WERI-Rb-1 (cell line): ENCODE measurements around the gene CD80.

Experiments
- DNase-seq: peaks from one replicate; pipeline ENCODE4 v3.0.0-alpha.2; 2020
- H3K27ac ChIP-seq: fragments of 250-450 bp; sonication (Bioruptor Pico); 2 replicates; pipeline ENCODE4 v1.5.1; 2020; ENCODE audit warnings: mild to moderate bottlenecking, moderate library complexity
- H3K27me3 ChIP-seq: fragments of 250-450 bp; sonication (Bioruptor Pico); 2 replicates; pipeline ENCODE4 v1.5.1; 2021; ENCODE audit warnings: mild to moderate bottlenecking, low read depth, moderate library complexity; ENCODE audit not compliant: insufficient read depth, severe bottlenecking
- H3K36me3 ChIP-seq: fragments of 250-450 bp; sonication (Bioruptor Pico); 2 replicates; pipeline ENCODE4 v1.5.1; 2020; ENCODE audit warnings: mild to moderate bottlenecking, moderate library complexity
- H3K4me3 ChIP-seq: 2 replicates; pipeline ENCODE4 v1.5.1; 2011; ENCODE audit warnings: low read depth, mild to moderate bottlenecking, control low read depth, low read length
- H3K9me3 ChIP-seq: fragments of 250-450 bp; sonication (Bioruptor Pico); 2 replicates; pipeline ENCODE4 v1.5.1; 2021; ENCODE audit warnings: mild to moderate bottlenecking, moderate library complexity; ENCODE audit not compliant: severe bottlenecking
- TF ChIP-seq, protein P1 (sequence below): IDR thresholded peaks from 2 replicates; pipeline ENCODE4 v1.5.1; 2011; ENCODE audit warnings: low read depth, mild to moderate bottlenecking, control low read depth, inconsistent platforms, low read length

The CD80 gene

DNA sequence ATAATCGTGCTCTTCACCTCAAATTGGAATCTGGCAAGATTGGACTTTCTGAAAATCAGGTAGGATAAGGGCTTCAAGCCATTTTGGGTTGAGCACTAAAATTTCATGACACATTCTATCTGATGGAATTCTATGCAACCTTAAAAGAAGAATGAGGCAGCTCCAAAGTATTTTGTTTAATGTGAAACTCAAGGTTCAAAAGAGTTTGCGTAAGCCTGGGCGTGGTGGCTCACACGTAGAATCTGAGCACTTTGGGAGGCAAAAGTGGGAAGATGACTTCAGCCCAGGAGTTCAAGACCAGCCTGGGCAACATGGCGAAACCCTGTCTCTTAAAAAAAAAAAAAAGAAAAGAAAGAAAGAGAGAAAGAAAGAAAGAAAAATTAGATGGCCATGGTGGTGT lies 34.7 kb upstream of the CD80 start:
- Histone ChIP-seq H3K27me3 (no peaks in the 10 kb centered on the region), H3K9me3 (no peaks in the 10 kb centered on the region), H3K36me3 (no peaks in the 10 kb centered on the region), H3K27ac (no peak overlapping the region), H3K4me3 (no peak overlapping the region)
- DNase-seq: no peak
- TF ChIP-seq, protein P1, sequence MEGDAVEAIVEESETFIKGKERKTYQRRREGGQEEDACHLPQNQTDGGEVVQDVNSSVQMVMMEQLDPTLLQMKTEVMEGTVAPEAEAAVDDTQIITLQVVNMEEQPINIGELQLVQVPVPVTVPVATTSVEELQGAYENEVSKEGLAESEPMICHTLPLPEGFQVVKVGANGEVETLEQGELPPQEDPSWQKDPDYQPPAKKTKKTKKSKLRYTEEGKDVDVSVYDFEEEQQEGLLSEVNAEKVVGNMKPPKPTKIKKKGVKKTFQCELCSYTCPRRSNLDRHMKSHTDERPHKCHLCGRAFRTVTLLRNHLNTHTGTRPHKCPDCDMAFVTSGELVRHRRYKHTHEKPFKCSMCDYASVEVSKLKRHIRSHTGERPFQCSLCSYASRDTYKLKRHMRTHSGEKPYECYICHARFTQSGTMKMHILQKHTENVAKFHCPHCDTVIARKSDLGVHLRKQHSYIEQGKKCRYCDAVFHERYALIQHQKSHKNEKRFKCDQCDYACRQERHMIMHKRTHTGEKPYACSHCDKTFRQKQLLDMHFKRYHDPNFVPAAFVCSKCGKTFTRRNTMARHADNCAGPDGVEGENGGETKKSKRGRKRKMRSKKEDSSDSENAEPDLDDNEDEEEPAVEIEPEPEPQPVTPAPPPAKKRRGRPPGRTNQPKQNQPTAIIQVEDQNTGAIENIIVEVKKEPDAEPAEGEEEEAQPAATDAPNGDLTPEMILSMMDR: no peak

DNA sequence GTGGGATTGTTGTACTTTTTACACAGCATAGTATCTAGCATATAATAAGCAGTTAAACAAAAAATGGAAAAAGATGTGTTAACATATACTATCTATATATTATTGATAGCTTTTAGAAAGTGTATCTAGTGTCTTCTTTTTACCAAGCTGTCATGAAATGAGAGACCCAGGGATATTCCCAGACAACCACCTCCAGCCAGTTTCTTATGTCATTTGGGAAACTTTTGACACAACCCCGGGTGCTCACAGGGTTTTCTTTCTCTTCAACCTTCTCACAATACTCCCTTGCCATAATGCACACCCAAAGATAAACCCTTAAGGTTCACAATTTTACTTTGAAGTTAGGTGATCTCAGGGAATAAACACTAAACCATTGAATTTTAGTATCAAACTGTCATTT lies 33.4 kb upstream of the CD80 start:
- H3K9me3 ChIP-seq: no peaks in the 10 kb centered on the region
- no peaks in the 10 kb centered on the region for H3K36me3 ChIP-seq
- H3K4me3 ChIP-seq: no peak overlapping the region
- DNase-seq: no peak
- no peak overlapping the region for H3K27ac ChIP-seq
- no peaks in the 10 kb centered on the region for H3K27me3 ChIP-seq
- TF ChIP-seq, protein P1: no peak

DNA sequence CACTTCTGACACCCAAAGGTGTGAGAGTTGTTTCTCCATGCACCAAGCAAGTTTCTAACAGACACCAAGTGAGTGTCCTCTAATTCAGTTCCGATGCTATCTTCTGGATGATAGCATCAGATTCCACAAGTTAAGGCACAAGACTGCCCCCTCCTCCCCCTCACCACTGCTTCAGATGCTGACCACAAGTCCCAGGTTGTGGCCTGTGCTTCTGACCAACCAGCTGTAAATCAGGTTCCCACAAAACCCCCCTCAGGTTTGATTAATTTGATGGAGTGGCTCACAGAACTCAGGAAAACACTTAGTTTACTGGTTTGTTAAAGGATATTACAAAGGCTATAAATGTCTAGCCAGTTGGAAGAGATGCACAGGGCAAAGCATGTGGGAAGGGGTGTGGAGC lies 31.3 kb upstream of the CD80 start:
- Histone ChIP-seq H3K36me3 (no peaks in the 10 kb centered on the region), H3K27me3 (no peaks in the 10 kb centered on the region), H3K27ac (no peak overlapping the region), H3K9me3 (no peaks in the 10 kb centered on the region), H3K4me3 (no peak overlapping the region)
- no peak for DNase-seq
- TF ChIP-seq, protein P1: no peak

DNA sequence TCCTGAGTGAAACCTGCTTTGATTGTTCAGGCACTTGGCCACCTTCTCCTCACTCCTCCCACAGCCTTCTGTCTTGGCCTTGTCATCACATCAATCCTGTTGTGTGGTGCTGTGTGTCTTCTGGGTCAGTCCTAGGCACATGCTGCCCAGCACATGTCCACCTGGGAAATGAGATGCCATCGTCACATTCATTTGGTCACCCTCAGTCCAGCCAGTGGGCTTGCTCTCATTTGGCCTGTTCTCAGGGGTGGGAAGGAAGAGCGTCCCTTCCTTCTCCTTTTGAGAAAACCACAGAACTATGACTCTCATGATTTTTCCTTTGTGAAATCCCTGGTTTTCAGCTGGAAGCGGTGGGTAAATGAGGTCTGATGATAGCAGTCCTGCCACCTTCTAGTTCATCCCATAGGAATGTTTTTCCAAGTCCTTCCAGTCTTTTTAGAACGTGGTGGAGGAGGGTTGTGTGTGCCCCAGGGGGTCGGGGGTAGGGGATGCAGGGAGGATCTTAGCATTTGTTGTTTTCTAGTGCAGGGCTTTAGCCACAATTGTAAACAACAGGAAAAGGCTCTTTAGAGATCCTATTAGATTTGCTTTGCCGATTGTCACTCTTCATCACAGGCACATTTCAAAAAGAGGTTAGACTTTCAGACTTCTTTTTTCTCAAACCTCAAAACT lies 29.8 kb upstream of the CD80 start:
- no peak overlapping the region for H3K27ac ChIP-seq
- TF ChIP-seq, protein P1: no peak
- no peaks in the 10 kb centered on the region for H3K9me3 ChIP-seq
- H3K4me3 ChIP-seq: no peak overlapping the region
- H3K36me3 ChIP-seq: no peaks in the 10 kb centered on the region
- no peaks in the 10 kb centered on the region for H3K27me3 ChIP-seq
- DNase-seq: no peak

DNA sequence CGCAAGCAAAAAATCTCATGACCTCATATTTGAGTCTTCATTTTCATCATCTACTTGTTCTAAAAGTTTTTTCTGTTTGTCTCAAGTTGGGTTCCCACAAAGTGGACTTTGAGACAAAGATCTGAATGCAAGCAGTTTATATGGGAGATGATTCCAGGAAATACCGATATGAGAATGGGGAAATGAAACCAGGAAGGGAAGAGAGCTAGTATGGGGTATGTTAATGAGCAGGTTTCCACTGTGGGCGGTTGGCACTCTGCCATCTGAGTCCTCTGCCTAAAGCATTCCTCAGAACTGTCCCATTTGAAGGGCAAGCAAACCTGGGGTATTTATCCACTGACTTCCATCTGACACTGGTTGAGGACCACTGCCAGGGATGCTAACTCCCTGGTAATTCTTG lies 28.7 kb upstream of the CD80 start:
- DNase-seq: no peak
- TF ChIP-seq, protein P1: no peak
- H3K27me3 ChIP-seq: no peaks in the 10 kb centered on the region
- H3K9me3 ChIP-seq: no peaks in the 10 kb centered on the region
- H3K27ac ChIP-seq: no peak overlapping the region
- H3K36me3 ChIP-seq: no peaks in the 10 kb centered on the region
- no peak overlapping the region for H3K4me3 ChIP-seq

DNA sequence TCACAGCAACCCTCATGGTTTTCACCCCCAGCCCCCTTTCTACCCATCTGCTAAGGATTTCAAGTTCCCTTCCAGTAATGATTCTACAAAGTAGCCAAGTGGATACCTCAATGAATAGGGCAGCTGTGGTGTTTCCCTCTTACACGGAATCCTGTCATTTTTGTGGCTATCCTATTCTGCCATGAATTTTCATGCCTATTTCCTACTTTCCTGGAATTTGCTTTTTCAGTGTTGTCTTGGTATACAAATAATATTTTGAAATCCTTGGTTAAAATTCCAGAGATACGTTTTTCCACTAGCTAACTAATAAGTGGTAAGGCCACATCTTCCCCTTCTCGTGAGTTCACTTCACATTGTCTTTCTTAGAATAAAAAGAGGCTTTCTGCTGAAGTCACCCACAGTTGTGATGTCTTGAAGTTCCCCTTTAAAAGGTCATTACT lies 27.3 kb upstream of the CD80 start:
- no peak overlapping the region for H3K4me3 ChIP-seq
- DNase-seq: no peak
- H3K36me3 ChIP-seq: no peaks in the 10 kb centered on the region
- H3K27ac ChIP-seq: no peak overlapping the region
- TF ChIP-seq, protein P1: no peak
- no peaks in the 10 kb centered on the region for H3K9me3 ChIP-seq
- H3K27me3 ChIP-seq: no peaks in the 10 kb centered on the region
